GM19463 (cell line): ENCODE data around the gene MORC4.
"Not testable (repeated sequence)": the region's sequence is repeated elsewhere in the genome, so short reads cannot be mapped to it uniquely, and the experiment has no call there.

ENCODE experiments used
- ATAC-seq: cut with Tn5 transposase; IDR thresholded peaks from one replicate; pipeline ENCODE4 v1.9.1; 2021; ENCODE audit warnings: mild to moderate bottlenecking, moderate library complexity; ENCODE audit not compliant: unreplicated experiment

MORC4 gene

GRCh38 chrX:107000013-107000515, at the start of gene MORC4:
MORC4 (minus strand) TSS chrX:107000212; CDS start chrX:106999969, 243 bp downstream.
- peak; percentile 84 for ATAC-seq

GRCh38 chrX:107047622-107048021, 47.6 kb upstream of the MORC4 start:
- no peak for ATAC-seq

GRCh38 chrX:107029752-107030151, 29.7 kb upstream of the MORC4 start:
- ATAC-seq = no peak

GRCh38 chrX:107025545-107025944, 25.5 kb upstream of the MORC4 start:
- no peak for ATAC-seq

GRCh38 chrX:107014936-107015335, 14.9 kb upstream of the MORC4 start:
- ATAC-seq = no peak

GRCh38 chrX:107008034-107008433, 8.0 kb upstream of the MORC4 start:
- no peak for ATAC-seq

GRCh38 chrX:106999002-106999975, 723 bp downstream of the MORC4 start:
- ATAC-seq = peak; percentile 34

GRCh38 chrX:106997611-106998010, 2.4 kb downstream of the MORC4 start:
- ATAC-seq = no peak

GRCh38 chrX:106995678-106996077, 4.3 kb downstream of the MORC4 start:
- no peak for ATAC-seq

GRCh38 chrX:106987488-106987887, 12.5 kb downstream of the MORC4 start:
- no peak for ATAC-seq

- ATAC-seq = no peak
Measured at GRCh38 chrX:106980952-106981626, 18.9 kb downstream of the MORC4 start.

GRCh38 chrX:106976416-106976815, 23.6 kb downstream of the MORC4 start:
- no peak for ATAC-seq

GRCh38 chrX:106973433-106974149, 26.4 kb downstream of the MORC4 start:
- no peak for ATAC-seq

GRCh38 chrX:106972896-106973295, 27.1 kb downstream of the MORC4 start:
- ATAC-seq = no peak

- ATAC-seq = not testable (repeated sequence)
Measured at GRCh38 chrX:106966547-106966946, 33.5 kb downstream of the MORC4 start.

GRCh38 chrX:106964290-106964689, 35.7 kb downstream of the MORC4 start:
- ATAC-seq = no peak

GRCh38 chrX:106963111-106963510, 36.9 kb downstream of the MORC4 start:
- ATAC-seq = no peak

GRCh38 chrX:106959901-106960300, 40.1 kb downstream of the MORC4 start:
- ATAC-seq = no peak

GRCh38 chrX:106957856-106958255, 42.2 kb downstream of the MORC4 start:
- no peak for ATAC-seq

- ATAC-seq = no peak
Measured at GRCh38 chrX:106955004-106955772, 44.8 kb downstream of the MORC4 start.
